ENCODE data around the gene ARHGEF10L. TPM values are rescaled to one million over a fixed set of nuclear protein-coding genes. Genes with fewer than 3 reads are reported as not detected.

Gene ARHGEF10L
- total and polyA plus RNA-seq, 8 donors = 16.8 to 39.6 (median 21.1) TPM

- TF ChIP-seq CTCF (IDR thresholded peaks at IDR 0.05) = no peak
- ATAC-seq (no peak), DNase-seq (no peak)
- no peaks in the 10 kb centered on the region for H3K9me3 ChIP-seq
- H3K36me3 ChIP-seq = no peaks in the 10 kb centered on the region
- H3K27ac ChIP-seq = no peak overlapping the region
- intact Hi-C loops (cut with DNase I) = no loop called here
- no peak overlapping the region for H3K4me3 ChIP-seq
- peaks cover 0 to 23% of the 10 kb centered on the region in 2 donors for H3K27me3 ChIP-seq
- H3K4me1 ChIP-seq = no peaks in the 10 kb centered on the region
Measured at GRCh38 chr1:17713993-17714392, 174.5 kb downstream of the ARHGEF10L start.

GRCh38 chr1:17717594-17718535 lies 178.4 kb downstream of the ARHGEF10L start:
- no peak for DNase-seq
- Histone ChIP-seq H3K9me3 (no peaks in the 10 kb centered on the region), H3K36me3 (no peaks in the 10 kb centered on the region), H3K4me1 (no peaks in the 10 kb centered on the region), H3K4me3 (no peak overlapping the region), H3K27me3 (peaks cover 0 to 23% of the 10 kb centered on the region in 2 donors), H3K27ac (no peak overlapping the region)
- ATAC-seq = no peak
- intact Hi-C loops (cut with DNase I) = no loop called here
- no peak for TF ChIP-seq CTCF (IDR thresholded peaks at IDR 0.05)

GRCh38 chr1:17719874-17720273 lies 180.4 kb downstream of the ARHGEF10L start:
- H3K4me3 ChIP-seq = no peak overlapping the region
- no peaks in the 10 kb centered on the region for H3K4me1 ChIP-seq
- intact Hi-C loops (cut with DNase I) = no loop called here
- H3K27me3 ChIP-seq = peaks cover 0 to 19% of the 10 kb centered on the region in 2 donors
- TF ChIP-seq CTCF (IDR thresholded peaks at IDR 0.05) = no peak
- no peaks in the 10 kb centered on the region for H3K9me3 ChIP-seq
- H3K36me3 ChIP-seq = no peaks in the 10 kb centered on the region
- DNase-seq (no peak), ATAC-seq (no peak)
- no peak overlapping the region for H3K27ac ChIP-seq

- Histone ChIP-seq H3K27me3 (peaks cover 0 to 23% of the 10 kb centered on the region in 2 donors), H3K27ac (no peak overlapping the region), H3K4me1 (no peaks in the 10 kb centered on the region), H3K4me3 (no peak overlapping the region), H3K36me3 (no peaks in the 10 kb centered on the region), H3K9me3 (no peaks in the 10 kb centered on the region)
- intact Hi-C loops (cut with DNase I) = no loop called here
- no peak for TF ChIP-seq CTCF (IDR thresholded peaks at IDR 0.05)
- DNase-seq (no peak), ATAC-seq (no peak)
Measured at GRCh38 chr1:17721444-17721843, 181.9 kb downstream of the ARHGEF10L start.

GRCh38 chr1:17723684-17724083 lies 184.2 kb downstream of the ARHGEF10L start:
- intact Hi-C loops (cut with DNase I) = no loop called here
- H3K4me3 ChIP-seq = no peak overlapping the region
- no peak overlapping the region for H3K27ac ChIP-seq
- H3K27me3 ChIP-seq = peaks cover 0 to 24% of the 10 kb centered on the region in 2 donors
- ATAC-seq (no peak), DNase-seq (no peak)
- H3K9me3 ChIP-seq = peaks cover 0 to 5% of the 10 kb centered on the region in 2 donors
- no peaks in the 10 kb centered on the region for H3K4me1 ChIP-seq
- TF ChIP-seq CTCF (IDR thresholded peaks at IDR 0.05) = no peak
- no peaks in the 10 kb centered on the region for H3K36me3 ChIP-seq
